Neural cell (in vitro differentiated cells): ENCODE results near the gene PYGL.

Experiments
- EP300 ChIP-seq: fragments of 450-650 bp; conservative IDR thresholded peaks from 2 replicates; pipeline ENCODE4 v1.6.1; 2014; ENCODE audit warnings: antibody characterized with exemption, mild to moderate bottlenecking, moderate library complexity; ENCODE audit not compliant: poor library complexity, severe bottlenecking
- EZH2 ChIP-seq: fragments of 200-600, 300-800 bp; shearing (Covaris generic), sonication (generic); IDR thresholded peaks from 2 replicates; pipeline ENCODE4 v1.6.1; 2014; ENCODE audit warnings: antibody characterized with exemption, low read length, borderline replicate concordance, mild to moderate bottlenecking; ENCODE audit not compliant: insufficient read depth, poor library complexity, severe bottlenecking
- MXI1 ChIP-seq: fragments of 450-650 bp; conservative IDR thresholded peaks from 2 replicates; pipeline ENCODE4 v1.6.1; 2014; ENCODE audit warnings: antibody characterized with exemption, mild to moderate bottlenecking; ENCODE audit not compliant: poor library complexity, severe bottlenecking
- POLR2AphosphoS5 ChIP-seq: IDR thresholded peaks from 2 replicates; pipeline ENCODE4 v1.6.1; 2012
- RAD21 ChIP-seq: fragments of 450-650 bp; conservative IDR thresholded peaks from 2 replicates; pipeline ENCODE4 v1.6.1; 2014; ENCODE audit warnings: antibody characterized with exemption, mild to moderate bottlenecking, moderate library complexity
- TAF1 ChIP-seq: IDR thresholded peaks from 2 replicates; pipeline ENCODE4 v1.6.1; 2012; ENCODE audit warnings: low read depth
- TF ChIP-seq, protein P1 (sequence below): fragments of 450-650 bp; IDR thresholded peaks from 2 replicates; pipeline ENCODE4 v1.5.1; 2014; ENCODE audit warnings: antibody characterized with exemption, mild to moderate bottlenecking, moderate library complexity; ENCODE audit not compliant: poor library complexity, severe bottlenecking
- TF ChIP-seq, protein P2 (sequence below): IDR thresholded peaks from 2 replicates; pipeline ENCODE4 v1.6.1; 2012; ENCODE audit warnings: borderline replicate concordance

DNA sequence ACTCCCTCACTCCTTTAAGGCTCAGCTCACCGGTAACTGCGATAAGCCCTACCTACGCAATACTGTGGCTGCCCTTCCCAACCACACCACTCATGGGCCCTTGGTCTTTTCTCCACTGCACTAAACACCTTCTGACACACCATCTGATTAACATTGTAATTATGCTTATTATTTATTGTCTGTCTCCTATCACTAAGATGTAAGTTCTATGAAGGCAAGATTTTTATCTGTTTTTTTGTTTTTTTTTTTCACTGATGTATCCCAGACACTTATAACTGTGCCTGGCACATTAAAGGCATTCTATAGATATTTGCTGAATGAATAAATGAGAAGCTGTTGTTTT lies 34.2 kb upstream of the PYGL start:
- TF ChIP-seq EZH2 (no peak), POLR2AphosphoS5 (no peak), TAF1 (no peak), MXI1 (no peak), RAD21 (no peak), EP300 (no peak)
- TF ChIP-seq, protein P1, sequence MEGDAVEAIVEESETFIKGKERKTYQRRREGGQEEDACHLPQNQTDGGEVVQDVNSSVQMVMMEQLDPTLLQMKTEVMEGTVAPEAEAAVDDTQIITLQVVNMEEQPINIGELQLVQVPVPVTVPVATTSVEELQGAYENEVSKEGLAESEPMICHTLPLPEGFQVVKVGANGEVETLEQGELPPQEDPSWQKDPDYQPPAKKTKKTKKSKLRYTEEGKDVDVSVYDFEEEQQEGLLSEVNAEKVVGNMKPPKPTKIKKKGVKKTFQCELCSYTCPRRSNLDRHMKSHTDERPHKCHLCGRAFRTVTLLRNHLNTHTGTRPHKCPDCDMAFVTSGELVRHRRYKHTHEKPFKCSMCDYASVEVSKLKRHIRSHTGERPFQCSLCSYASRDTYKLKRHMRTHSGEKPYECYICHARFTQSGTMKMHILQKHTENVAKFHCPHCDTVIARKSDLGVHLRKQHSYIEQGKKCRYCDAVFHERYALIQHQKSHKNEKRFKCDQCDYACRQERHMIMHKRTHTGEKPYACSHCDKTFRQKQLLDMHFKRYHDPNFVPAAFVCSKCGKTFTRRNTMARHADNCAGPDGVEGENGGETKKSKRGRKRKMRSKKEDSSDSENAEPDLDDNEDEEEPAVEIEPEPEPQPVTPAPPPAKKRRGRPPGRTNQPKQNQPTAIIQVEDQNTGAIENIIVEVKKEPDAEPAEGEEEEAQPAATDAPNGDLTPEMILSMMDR: no peak
- TF ChIP-seq, protein P2, sequence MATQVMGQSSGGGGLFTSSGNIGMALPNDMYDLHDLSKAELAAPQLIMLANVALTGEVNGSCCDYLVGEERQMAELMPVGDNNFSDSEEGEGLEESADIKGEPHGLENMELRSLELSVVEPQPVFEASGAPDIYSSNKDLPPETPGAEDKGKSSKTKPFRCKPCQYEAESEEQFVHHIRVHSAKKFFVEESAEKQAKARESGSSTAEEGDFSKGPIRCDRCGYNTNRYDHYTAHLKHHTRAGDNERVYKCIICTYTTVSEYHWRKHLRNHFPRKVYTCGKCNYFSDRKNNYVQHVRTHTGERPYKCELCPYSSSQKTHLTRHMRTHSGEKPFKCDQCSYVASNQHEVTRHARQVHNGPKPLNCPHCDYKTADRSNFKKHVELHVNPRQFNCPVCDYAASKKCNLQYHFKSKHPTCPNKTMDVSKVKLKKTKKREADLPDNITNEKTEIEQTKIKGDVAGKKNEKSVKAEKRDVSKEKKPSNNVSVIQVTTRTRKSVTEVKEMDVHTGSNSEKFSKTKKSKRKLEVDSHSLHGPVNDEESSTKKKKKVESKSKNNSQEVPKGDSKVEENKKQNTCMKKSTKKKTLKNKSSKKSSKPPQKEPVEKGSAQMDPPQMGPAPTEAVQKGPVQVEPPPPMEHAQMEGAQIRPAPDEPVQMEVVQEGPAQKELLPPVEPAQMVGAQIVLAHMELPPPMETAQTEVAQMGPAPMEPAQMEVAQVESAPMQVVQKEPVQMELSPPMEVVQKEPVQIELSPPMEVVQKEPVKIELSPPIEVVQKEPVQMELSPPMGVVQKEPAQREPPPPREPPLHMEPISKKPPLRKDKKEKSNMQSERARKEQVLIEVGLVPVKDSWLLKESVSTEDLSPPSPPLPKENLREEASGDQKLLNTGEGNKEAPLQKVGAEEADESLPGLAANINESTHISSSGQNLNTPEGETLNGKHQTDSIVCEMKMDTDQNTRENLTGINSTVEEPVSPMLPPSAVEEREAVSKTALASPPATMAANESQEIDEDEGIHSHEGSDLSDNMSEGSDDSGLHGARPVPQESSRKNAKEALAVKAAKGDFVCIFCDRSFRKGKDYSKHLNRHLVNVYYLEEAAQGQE: no peak
